Measurements from ENCODE around the gene IFNA7. TPM values are rescaled to one million over a fixed set of nuclear protein-coding genes. Genes with fewer than 3 reads are reported as not detected.

IFNA7 gene
- total and polyA plus RNA-seq, 10 of the 15 experiments (the other 5 are each of a cell fraction or from before 2014, with no cell fraction given): not detected

DNA sequence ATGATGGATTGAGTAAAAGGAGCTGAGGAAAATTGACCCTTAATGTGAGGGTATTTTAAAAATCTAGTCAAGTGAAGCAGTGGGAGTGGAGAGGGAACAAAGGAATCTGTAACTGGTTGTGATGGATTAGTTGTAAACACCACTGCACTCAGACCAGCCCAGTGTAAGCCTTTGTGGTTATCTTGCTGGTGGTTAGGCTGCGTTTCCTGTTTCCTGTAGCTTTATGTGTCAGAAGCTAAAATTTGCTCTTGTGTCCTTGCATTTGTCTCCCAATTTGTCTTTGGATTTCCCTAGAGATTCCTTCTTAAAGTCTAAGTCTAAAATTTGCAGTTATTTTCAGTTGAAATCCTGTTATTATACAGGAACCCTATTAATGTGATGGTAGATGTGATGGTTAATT lies 41.8 kb downstream of the IFNA7 start:
- RAD21 ChIA-PET (ENCODE audit: unreplicated experiment): no interaction called here
- H3K79me2 ChIP-seq (ENCODE audit: control insufficient read depth, insufficient read depth, low read length): no peaks in the 10 kb centered on the region
- SMC1A ChIA-PET (ENCODE audit: uncharacterized antibody, unreplicated experiment): interaction anchor here (0.5 to 1.2 kb wide), 3 partner anchors 16 to 254 kb away, joined by 3 to 4 read pairs (median 3); no protein-coding TSS in a partner anchor
- 0% methylated on average over 1 of the region's 1 CpG for WGBS (ENCODE audit: insufficient coverage, insufficient replicate concordance, low lambda C conversion rate, missing lambda C conversion rate)
- CTCF ChIA-PET: interaction anchor here (0.5 to 2.2 kb wide), 7 partner anchors 8 to 630 kb away, joined by 3 to 6 read pairs (median 3); no protein-coding TSS in a partner anchor
- DNase-seq (ENCODE audit: low read depth, low spot score): peak; percentile 43
- POLR2A ChIA-PET: no interaction called here
- no peak overlapping the region for H3K9ac ChIP-seq (ENCODE audit: control insufficient read depth, insufficient read depth, low read length)
- no peaks in the 10 kb centered on the region for H4K20me1 ChIP-seq (ENCODE audit: control insufficient read depth, insufficient read depth)
- H3K9me3 ChIP-seq (replicated peaks; ENCODE audit: control insufficient read depth, insufficient read depth, low read length): no peaks in the 10 kb centered on the region
- in situ Hi-C loops (cut with MboI): no loop called here
- peak overlapping the region; percentile 82 for H3K4me2 ChIP-seq (ENCODE audit: control insufficient read depth, insufficient read depth)
- H3K27me3 ChIP-seq (replicated peaks in 1 of 2; ENCODE audit: control insufficient read depth in 2 of 2, insufficient read depth in 2 of 2, low read length in 1 of 2): no peaks in the 10 kb centered on the region
- H3K4me3 ChIP-seq: 0 out of 2 replicates have a peak overlapping the region, but pooled peaks have one; percentile 5
- H3K36me3 ChIP-seq (ENCODE audit: control insufficient read depth in 2 of 2, insufficient read depth in 2 of 2, low read length in 1 of 2): no peaks in the 10 kb centered on the region
- peak; percentile 75 for FAIRE-seq
- BruUV-seq (replicated peaks): no TSS peak
- H3K27ac ChIP-seq (ENCODE audit: control insufficient read depth, insufficient read depth): no peak overlapping the region
- ATAC-seq: peak; percentile 83
- H2AFZ ChIP-seq (ENCODE audit: control insufficient read depth, low read depth, low read length): 0 out of 2 replicates have a peak overlapping the region, but pooled peaks have one; percentile 29
- intact Hi-C loops (cut with micrococcal nuclease; ENCODE audit: unreplicated experiment): no loop called here
- peaks cover 4% of the 10 kb centered on the region for H3K4me1 ChIP-seq (ENCODE audit: control insufficient read depth, insufficient read depth, low read length)
- TF ChIP-seq USF2 (IDR thresholded peaks at IDR 0.05; ENCODE audit: borderline replicate concordance, low read depth, low read length) (no peak), MXI1 (IDR thresholded peaks at IDR 0.05; ENCODE audit: low read depth, low read length) (no peak), MEF2B (IDR thresholded peaks at IDR 0.05; ENCODE audit: partially characterized antibody, poor library complexity, severe bottlenecking) (no peak), ASH2L (IDR thresholded peaks at IDR 0.05; ENCODE audit: borderline replicate concordance, low read depth) (no peak), EP300 (IDR thresholded peaks at IDR 0.05; ENCODE audit: borderline replicate concordance in 1 of 2, control insufficient read depth in 1 of 2, low read depth in 2 of 2, low read length in 2 of 2) (no peak), SMC3 (IDR thresholded peaks at IDR 0.05; ENCODE audit: borderline replicate concordance, low read length) (no peak), PBX3 (IDR thresholded peaks at IDR 0.05; ENCODE audit: insufficient replicate concordance, low read depth, low read length) (no peak), RBBP5 (conservative IDR thresholded peaks at IDR 0.05) (no peak), RUNX3 (IDR thresholded peaks at IDR 0.05; ENCODE audit: low read length) (peak; percentile 95), USF1 (IDR thresholded peaks at IDR 0.05; ENCODE audit: borderline replicate concordance, extremely low read length, insufficient read depth, low read depth, low read length) (no peak), TARDBP (IDR thresholded peaks at IDR 0.05; ENCODE audit: borderline replicate concordance) (no peak), YBX1 (IDR thresholded peaks at IDR 0.05) (no peak), BCL11A (IDR thresholded peaks at IDR 0.05; ENCODE audit: low read depth, low read length) (0 out of 2 replicates have a peak, but pooled peaks have one; percentile 12), NBN (IDR thresholded peaks at IDR 0.05) (no peak), PAX5 (IDR thresholded peaks at IDR 0.05; ENCODE audit: borderline replicate concordance, low read depth, low read length) (no peak), TCF12 (IDR thresholded peaks at IDR 0.05; ENCODE audit: low read depth, low read length) (no peak), HDGF (IDR thresholded peaks at IDR 0.05) (no peak), NFYB (IDR thresholded peaks at IDR 0.05; ENCODE audit: insufficient read depth, low read depth, low read length) (no peak), NFIC (IDR thresholded peaks at IDR 0.05; ENCODE audit: low read depth, low read length) (peak; percentile 51; the same call in 1 of the 2 replicates), HDAC6 (IDR thresholded peaks at IDR 0.05; ENCODE audit: unreplicated experiment) (no peak), JUND (IDR thresholded peaks at IDR 0.05; ENCODE audit: low read depth, low read length) (no peak), BHLHE40 (IDR thresholded peaks at IDR 0.05; ENCODE audit: borderline replicate concordance in 1 of 2, low read depth in 2 of 2, low read length in 1 of 2) (no peak), FOXK2 (IDR thresholded peaks at IDR 0.05) (no peak)
- TF ChIP-seq, protein P1, sequence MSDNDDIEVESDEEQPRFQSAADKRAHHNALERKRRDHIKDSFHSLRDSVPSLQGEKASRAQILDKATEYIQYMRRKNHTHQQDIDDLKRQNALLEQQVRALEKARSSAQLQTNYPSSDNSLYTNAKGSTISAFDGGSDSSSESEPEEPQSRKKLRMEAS (IDR thresholded peaks at IDR 0.05; ENCODE audit: low read depth, low read length): no peak
